SK-N-SH treated with all-trans-retinoic acid at 6 μM for 48 hours (cell line): ENCODE results near the gene PHF1.

Experiments used
- ATAC-seq: fragments of 200-7000 bp; cut with Tn5 transposase; 3 replicates; pipeline ENCODE4 v1.9.1; 2020; ENCODE audit warnings: mild to moderate bottlenecking, moderate library complexity
- ARNTL ChIP-seq: fragments of 450-650 bp; formaldehyde crosslinking; IDR thresholded peaks from 2 replicates; pipeline ENCODE4 v1.5.0; 2020; ENCODE audit warnings: low read depth, mild to moderate bottlenecking, moderate library complexity, borderline replicate concordance
- BACH2 ChIP-seq: fragments of 250-450 bp; sonication (Bioruptor Pico); IDR thresholded peaks from 2 replicates; pipeline ENCODE4 v1.9.0; 2021; ENCODE audit warnings: mild to moderate bottlenecking, borderline replicate concordance
- CSDC2 ChIP-seq: fragments of 250-450 bp; sonication (Bioruptor Pico); IDR thresholded peaks from 2 replicates; pipeline ENCODE4 v1.5.0; 2020; ENCODE audit warnings: mild to moderate bottlenecking, moderate library complexity
- GLIS3 ChIP-seq: fragments of 250-450 bp; sonication (Bioruptor Pico); IDR thresholded peaks from 2 replicates; pipeline ENCODE4 v1.5.0; 2020; ENCODE audit warnings: mild to moderate bottlenecking, moderate library complexity
- ISL1 ChIP-seq: fragments of 250-450 bp; sonication (Bioruptor Pico); IDR thresholded peaks from 2 replicates; pipeline ENCODE4 v2.1.2; 2022; ENCODE audit warnings: mild to moderate bottlenecking, moderate library complexity
- OSR1 ChIP-seq: fragments of 250-450 bp; sonication (Bioruptor Pico); IDR thresholded peaks from 2 replicates; pipeline ENCODE4 v1.8.0; 2022; ENCODE audit warnings: moderate library complexity, mild to moderate bottlenecking, inconsistent platforms
- PPARA ChIP-seq: fragments of 250-450 bp; sonication (Bioruptor Pico); IDR thresholded peaks from 2 replicates; pipeline ENCODE4 v1.5.0; 2020; ENCODE audit warnings: mild to moderate bottlenecking, borderline replicate concordance
- RARB ChIP-seq: fragments of 250-450 bp; sonication (Bioruptor Pico); IDR thresholded peaks from 2 replicates; pipeline ENCODE4 v1.8.0; 2021; ENCODE audit warnings: mild to moderate bottlenecking, moderate library complexity
- SNAI2 ChIP-seq: fragments of 250-450 bp; sonication (Bioruptor Pico); IDR thresholded peaks from 2 replicates; pipeline ENCODE4 v1.5.0; 2020; ENCODE audit warnings: mild to moderate bottlenecking, moderate library complexity
- TOX ChIP-seq: fragments of 250-450 bp; sonication (Bioruptor Pico); IDR thresholded peaks from 2 replicates; pipeline ENCODE4 v1.8.0; 2021; ENCODE audit warnings: mild to moderate bottlenecking, moderate library complexity, borderline replicate concordance
- TSHZ2 ChIP-seq: fragments of 250-450 bp; sonication (Bioruptor Pico); IDR thresholded peaks from 2 replicates; pipeline ENCODE4 v1.5.0; 2020; ENCODE audit warnings: mild to moderate bottlenecking, moderate library complexity
- ZC3H10 ChIP-seq: fragments of 250-450 bp; sonication (Bioruptor Pico); IDR thresholded peaks from 2 replicates; pipeline ENCODE4 v1.5.1; 2021; ENCODE audit warnings: mild to moderate bottlenecking, moderate library complexity
- ZFP3 ChIP-seq: fragments of 250-450 bp; sonication (Bioruptor Pico); IDR thresholded peaks from 2 replicates; pipeline ENCODE4 v1.5.0; 2020; ENCODE audit warnings: mild to moderate bottlenecking, moderate library complexity
- ZFP30 ChIP-seq: fragments of 450-650 bp; formaldehyde crosslinking; IDR thresholded peaks from 2 replicates; pipeline ENCODE4 v1.5.0; 2022; ENCODE audit warnings: mild to moderate bottlenecking, moderate library complexity
- ZNF565 ChIP-seq: fragments of 450-650 bp; formaldehyde crosslinking; conservative IDR thresholded peaks from 2 replicates; pipeline ENCODE4 v1.5.0; 2020; ENCODE audit warnings: low read depth, mild to moderate bottlenecking, moderate library complexity
- ZNF70 ChIP-seq: fragments of 450-650 bp; formaldehyde crosslinking; IDR thresholded peaks from 2 replicates; pipeline ENCODE4 v1.5.0; 2020; ENCODE audit warnings: mild to moderate bottlenecking, moderate library complexity
- ZNF8 ChIP-seq: fragments of 450-650 bp; formaldehyde crosslinking; IDR thresholded peaks from 2 replicates; pipeline ENCODE4 v1.5.0; 2020; ENCODE audit warnings: mild to moderate bottlenecking, moderate library complexity
- TF ChIP-seq, protein P1 (sequence below): fragments of 250-450 bp; sonication (Bioruptor Pico); IDR thresholded peaks from 2 replicates; pipeline ENCODE4 v1.5.1; 2020; ENCODE audit warnings: low read depth, mild to moderate bottlenecking, moderate library complexity
- TF ChIP-seq, protein P2 (sequence below): fragments of 250-450 bp; sonication (Bioruptor Pico); IDR thresholded peaks from 2 replicates; pipeline ENCODE4 v1.5.1; 2021; ENCODE audit warnings: mild to moderate bottlenecking, moderate library complexity
- TF ChIP-seq, protein P3 (sequence below): fragments of 250-450 bp; sonication (Bioruptor Pico); IDR thresholded peaks from 2 replicates; pipeline ENCODE4 v1.8.0; 2020; ENCODE audit warnings: mild to moderate bottlenecking, moderate library complexity, borderline replicate concordance

Gene PHF1

DNA sequence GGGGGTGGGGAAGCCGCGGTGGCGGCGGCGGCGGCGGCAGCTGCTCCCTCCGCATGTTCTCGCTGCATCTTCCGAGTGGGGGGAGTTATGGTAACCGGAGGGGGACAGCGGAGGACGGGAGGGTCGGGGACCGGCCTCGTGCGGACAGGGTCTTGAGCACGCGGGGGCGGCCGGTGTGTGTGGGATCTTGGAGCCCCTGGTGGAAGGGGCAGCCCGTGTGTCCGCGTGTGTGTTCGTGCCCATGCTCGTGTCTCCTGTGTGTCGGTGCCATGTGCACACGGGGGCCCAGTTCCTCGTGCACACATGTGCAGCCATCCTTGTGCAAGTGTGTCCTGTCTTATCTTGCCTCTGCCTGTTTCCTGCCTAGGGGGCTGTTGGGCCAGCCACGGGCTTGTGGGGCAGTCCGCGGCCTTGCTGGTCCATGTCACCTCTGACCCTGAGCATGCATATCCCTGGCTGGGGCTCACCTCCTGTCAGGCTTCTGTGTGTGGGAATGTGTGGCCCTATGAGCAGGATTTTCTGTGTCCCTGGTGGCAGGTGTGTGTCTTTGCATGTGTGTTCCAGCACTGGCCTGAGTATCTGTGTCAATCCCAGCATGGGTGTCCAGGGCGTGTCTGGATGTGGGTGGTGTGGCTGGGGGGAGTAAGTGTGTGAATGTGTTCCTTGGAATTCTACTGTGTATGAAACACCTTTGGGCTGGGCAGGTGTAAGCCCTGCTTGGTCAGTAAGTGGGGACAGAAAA, 17.6 kb downstream of the PHF1 start:
- no peak for TF ChIP-seq ZNF8 (CRISPR knock-in tag)
- TF ChIP-seq RARB, result no peak
- TF ChIP-seq GLIS3 (CRISPR knock-in tag), result no peak
- no peak for TF ChIP-seq BACH2

DNA sequence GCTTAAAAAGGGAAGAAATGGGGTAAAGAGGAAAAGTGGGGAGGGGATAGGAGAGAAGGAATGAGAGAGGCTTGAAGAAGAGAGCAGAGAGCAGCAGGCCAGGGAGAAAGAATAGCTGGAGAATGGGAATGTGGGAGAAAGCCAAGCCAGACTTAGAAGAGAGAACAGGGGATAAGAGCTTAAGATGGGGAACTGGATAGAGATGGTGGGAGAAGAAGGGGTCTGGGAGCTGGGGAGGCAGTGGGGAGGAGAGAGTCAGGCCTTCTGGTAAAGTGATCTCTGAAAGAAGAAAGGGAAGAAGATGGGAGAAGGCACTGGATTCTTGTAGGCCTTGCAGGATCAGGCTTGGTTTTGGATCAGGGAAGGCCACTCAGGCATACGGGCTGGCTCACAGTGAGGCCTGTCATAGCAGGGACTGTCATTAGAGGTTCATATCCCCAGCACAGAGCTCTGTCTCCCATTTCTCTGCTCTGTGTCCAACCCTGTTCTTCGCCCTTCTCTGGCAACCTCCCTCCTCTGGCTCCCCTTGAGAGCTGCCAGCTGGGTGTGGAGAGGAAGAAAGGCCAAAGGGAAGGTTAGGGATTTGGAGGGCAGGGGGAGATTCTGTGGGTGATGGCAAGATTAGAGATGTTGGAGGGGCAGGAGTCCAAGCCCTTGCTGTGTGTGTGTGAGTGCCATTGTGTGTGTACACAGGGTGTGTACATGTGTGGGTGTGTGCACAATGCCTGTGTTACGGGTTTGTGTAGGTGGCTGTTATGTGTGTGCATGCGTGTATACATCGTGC, 18.3 kb downstream of the PHF1 start:
- TF ChIP-seq ZFP3 (CRISPR knock-in tag) (no peak), ZC3H10 (CRISPR knock-in tag) (no peak), RARB (no peak), ZNF8 (CRISPR knock-in tag) (no peak), ZNF70 (CRISPR knock-in tag) (no peak), ZNF565 (CRISPR knock-in tag) (no peak), OSR1 (CRISPR knock-in tag) (no peak)
- TF ChIP-seq, protein P1, sequence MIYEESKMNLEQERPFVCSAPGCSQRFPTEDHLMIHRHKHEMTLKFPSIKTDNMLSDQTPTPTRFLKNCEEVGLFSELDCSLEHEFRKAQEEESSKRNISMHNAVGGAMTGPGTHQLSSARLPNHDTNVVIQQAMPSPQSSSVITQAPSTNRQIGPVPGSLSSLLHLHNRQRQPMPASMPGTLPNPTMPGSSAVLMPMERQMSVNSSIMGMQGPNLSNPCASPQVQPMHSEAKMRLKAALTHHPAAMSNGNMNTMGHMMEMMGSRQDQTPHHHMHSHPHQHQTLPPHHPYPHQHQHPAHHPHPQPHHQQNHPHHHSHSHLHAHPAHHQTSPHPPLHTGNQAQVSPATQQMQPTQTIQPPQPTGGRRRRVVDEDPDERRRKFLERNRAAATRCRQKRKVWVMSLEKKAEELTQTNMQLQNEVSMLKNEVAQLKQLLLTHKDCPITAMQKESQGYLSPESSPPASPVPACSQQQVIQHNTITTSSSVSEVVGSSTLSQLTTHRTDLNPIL (CRISPR knock-in tag), result no peak
- ATAC-seq, result no peak

More for the DNA sequence above, 17.6 kb downstream of the PHF1 start:
- peak; percentile 14 for ATAC-seq

DNA sequence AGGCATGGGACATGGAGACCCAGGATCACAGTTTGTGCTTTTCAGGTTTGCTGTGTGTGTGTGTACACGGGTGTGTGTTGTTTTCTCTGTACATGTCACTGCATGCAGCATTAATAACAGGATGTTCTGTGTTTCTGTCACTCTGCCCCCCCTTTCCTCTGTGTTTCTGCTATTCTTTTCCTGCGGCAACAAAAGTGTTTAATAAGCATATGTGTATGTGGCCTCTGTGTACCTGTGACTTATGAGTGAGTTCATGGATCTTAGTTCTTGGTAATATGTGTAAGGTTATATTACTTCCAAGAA, 18.9 kb downstream of the PHF1 start:
- TF ChIP-seq OSR1 (CRISPR knock-in tag), result no peak
- TF ChIP-seq, protein P2, sequence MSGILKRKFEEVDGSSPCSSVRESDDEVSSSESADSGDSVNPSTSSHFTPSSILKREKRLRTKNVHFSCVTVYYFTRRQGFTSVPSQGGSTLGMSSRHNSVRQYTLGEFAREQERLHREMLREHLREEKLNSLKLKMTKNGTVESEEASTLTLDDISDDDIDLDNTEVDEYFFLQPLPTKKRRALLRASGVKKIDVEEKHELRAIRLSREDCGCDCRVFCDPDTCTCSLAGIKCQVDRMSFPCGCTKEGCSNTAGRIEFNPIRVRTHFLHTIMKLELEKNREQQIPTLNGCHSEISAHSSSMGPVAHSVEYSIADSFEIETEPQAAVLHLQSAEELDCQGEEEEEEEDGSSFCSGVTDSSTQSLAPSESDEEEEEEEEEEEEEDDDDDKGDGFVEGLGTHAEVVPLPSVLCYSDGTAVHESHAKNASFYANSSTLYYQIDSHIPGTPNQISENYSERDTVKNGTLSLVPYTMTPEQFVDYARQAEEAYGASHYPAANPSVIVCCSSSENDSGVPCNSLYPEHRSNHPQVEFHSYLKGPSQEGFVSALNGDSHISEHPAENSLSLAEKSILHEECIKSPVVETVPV (CRISPR knock-in tag), result no peak
- no peak for TF ChIP-seq ARNTL (CRISPR knock-in tag)
- TF ChIP-seq TOX (CRISPR knock-in tag), result no peak
- TF ChIP-seq, protein P1 (CRISPR knock-in tag), result no peak
- TF ChIP-seq, protein P3, sequence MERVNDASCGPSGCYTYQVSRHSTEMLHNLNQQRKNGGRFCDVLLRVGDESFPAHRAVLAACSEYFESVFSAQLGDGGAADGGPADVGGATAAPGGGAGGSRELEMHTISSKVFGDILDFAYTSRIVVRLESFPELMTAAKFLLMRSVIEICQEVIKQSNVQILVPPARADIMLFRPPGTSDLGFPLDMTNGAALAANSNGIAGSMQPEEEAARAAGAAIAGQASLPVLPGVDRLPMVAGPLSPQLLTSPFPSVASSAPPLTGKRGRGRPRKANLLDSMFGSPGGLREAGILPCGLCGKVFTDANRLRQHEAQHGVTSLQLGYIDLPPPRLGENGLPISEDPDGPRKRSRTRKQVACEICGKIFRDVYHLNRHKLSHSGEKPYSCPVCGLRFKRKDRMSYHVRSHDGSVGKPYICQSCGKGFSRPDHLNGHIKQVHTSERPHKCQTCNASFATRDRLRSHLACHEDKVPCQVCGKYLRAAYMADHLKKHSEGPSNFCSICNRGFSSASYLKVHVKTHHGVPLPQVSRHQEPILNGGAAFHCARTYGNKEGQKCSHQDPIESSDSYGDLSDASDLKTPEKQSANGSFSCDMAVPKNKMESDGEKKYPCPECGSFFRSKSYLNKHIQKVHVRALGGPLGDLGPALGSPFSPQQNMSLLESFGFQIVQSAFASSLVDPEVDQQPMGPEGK (CRISPR knock-in tag), result no peak
- no peak for TF ChIP-seq ZFP30 (CRISPR knock-in tag)
- no peak for TF ChIP-seq ZNF70 (CRISPR knock-in tag)
- no peak for TF ChIP-seq ZNF565 (CRISPR knock-in tag)
- no peak for TF ChIP-seq CSDC2 (CRISPR knock-in tag)
- TF ChIP-seq TSHZ2 (CRISPR knock-in tag), result no peak
- no peak for TF ChIP-seq ISL1 (CRISPR knock-in tag)
- TF ChIP-seq ZNF8 (CRISPR knock-in tag), result no peak
- TF ChIP-seq ZFP3 (CRISPR knock-in tag), result no peak
- TF ChIP-seq PPARA (CRISPR knock-in tag), result no peak
- TF ChIP-seq SNAI2 (CRISPR knock-in tag), result no peak
- ATAC-seq, result no peak
